Stimulated activated CD4-positive, alpha-beta T cell treated with anti-CD3 and anti-CD28 coated beads, Interleukin-12 subunit alpha, Interleukin-12 subunit beta, amount 100 ng/mL, for 4 hours (primary cell): ENCODE measurements around the gene MEI1.

Experiments
- DNase-seq: peaks from one replicate; pipeline ENCODE4 v3.0.0-alpha.2; 2020

MEI1 gene

GRCh38 chr22:41798736-41799135, 99.4 kb downstream of the MEI1 start:
- DNase-seq: no peak

GRCh38 chr22:41799486-41800347, 100.4 kb downstream of the MEI1 start:
- DNase-seq: no peak

- peak; percentile 89 for DNase-seq
Measured at GRCh38 chr22:41800348-41801146, 101.2 kb downstream of the MEI1 start, which contains the start of gene CCDC134. Gene CCDC134 (plus strand): TSS chr22:41800679. CDS start chr22:41808891, 8,212 bp downstream.

- no peak for DNase-seq
Measured at GRCh38 chr22:41801147-41801819, 102.0 kb downstream of the MEI1 start.

GRCh38 chr22:41801886-41802285, 102.6 kb downstream of the MEI1 start:
- no peak for DNase-seq

GRCh38 chr22:41805639-41806038, 106.3 kb downstream of the MEI1 start:
- DNase-seq: no peak

- no peak for DNase-seq
Measured at GRCh38 chr22:41808400-41808799, 109.1 kb downstream of the MEI1 start.

GRCh38 chr22:41810022-41810421, 110.7 kb downstream of the MEI1 start:
- no peak for DNase-seq

- no peak for DNase-seq
Measured at GRCh38 chr22:41812805-41813545, 113.7 kb downstream of the MEI1 start.

- no peak for DNase-seq
Measured at GRCh38 chr22:41813726-41814410, 114.6 kb downstream of the MEI1 start.

GRCh38 chr22:41815716-41816115, 116.4 kb downstream of the MEI1 start:
- no peak for DNase-seq

GRCh38 chr22:41816241-41816640, 116.9 kb downstream of the MEI1 start:
- DNase-seq: no peak

- DNase-seq: no peak
Measured at GRCh38 chr22:41816871-41817270, 117.6 kb downstream of the MEI1 start.

- no peak for DNase-seq
Measured at GRCh38 chr22:41818011-41818410, 118.7 kb downstream of the MEI1 start.

- no peak for DNase-seq
Measured at GRCh38 chr22:41818596-41818995, 119.3 kb downstream of the MEI1 start.

- no peak for DNase-seq
Measured at GRCh38 chr22:41819257-41819656, 120.0 kb downstream of the MEI1 start.

GRCh38 chr22:41820447-41820846, 121.1 kb downstream of the MEI1 start:
- no peak for DNase-seq

- no peak for DNase-seq
Measured at GRCh38 chr22:41821471-41822316, 122.4 kb downstream of the MEI1 start.

- no peak for DNase-seq
Measured at GRCh38 chr22:41822317-41823057, 123.2 kb downstream of the MEI1 start.

- no peak for DNase-seq
Measured at GRCh38 chr22:41823797-41824196, 124.5 kb downstream of the MEI1 start.
